NCI-H2107 (cell line): Measurements from ENCODE around the gene ATOSB.
"Not testable (repeated sequence)": the region's sequence is repeated elsewhere in the genome, so short reads cannot be mapped to it uniquely, and the experiment has no call there.

ENCODE experiments used
- DNase-seq: peaks from one replicate; lab custom pipeline; 2025; lab: John Stamatoyannopoulos, UW

The ATOSB gene

GRCh38 chr9:35115680-35116538 is at the start of gene ATOSB:
ATOSB (minus strand) TSS chr9:35115862; CDS start chr9:35108274, 7,588 bp downstream.
- DNase-seq = peak; percentile 57

GRCh38 chr9:35164711-35165110 is 49.0 kb upstream of the ATOSB start:
- no peak for DNase-seq

GRCh38 chr9:35163413-35163812 is 47.8 kb upstream of the ATOSB start:
- DNase-seq = no peak

- DNase-seq = no peak
Observed at GRCh38 chr9:35162605-35163315, 47.1 kb upstream of the ATOSB start.

- peak; percentile 83 for DNase-seq
Observed at GRCh38 chr9:35161713-35162604, 46.3 kb upstream of the ATOSB start, which contains the start of gene UNC13B. UNC13B (plus strand) TSS chr9:35162009; CDS start chr9:35162284, 275 bp downstream.

- no peak for DNase-seq
Observed at GRCh38 chr9:35158501-35159280, 43.0 kb upstream of the ATOSB start.

GRCh38 chr9:35157836-35158235 is 42.2 kb upstream of the ATOSB start:
- DNase-seq = not testable (repeated sequence)

- no peak for DNase-seq
Observed at GRCh38 chr9:35156781-35157180, 41.1 kb upstream of the ATOSB start.

GRCh38 chr9:35152926-35153325 is 37.3 kb upstream of the ATOSB start:
- DNase-seq = no peak

- not testable (repeated sequence) for DNase-seq
Observed at GRCh38 chr9:35147941-35148563, 32.4 kb upstream of the ATOSB start.

- no peak for DNase-seq
Observed at GRCh38 chr9:35142037-35142436, 26.4 kb upstream of the ATOSB start.

- no peak for DNase-seq
Observed at GRCh38 chr9:35140093-35140492, 24.4 kb upstream of the ATOSB start.

- no peak for DNase-seq
Observed at GRCh38 chr9:35136866-35137265, 21.2 kb upstream of the ATOSB start.

- DNase-seq = no peak
Observed at GRCh38 chr9:35135988-35136387, 20.3 kb upstream of the ATOSB start.

GRCh38 chr9:35134920-35135319 is 19.3 kb upstream of the ATOSB start:
- DNase-seq = no peak

- peak; percentile 80 for DNase-seq
Observed at GRCh38 chr9:35116898-35117551, 1.4 kb upstream of the ATOSB start.

- no peak for DNase-seq
Observed at GRCh38 chr9:35116539-35116897, 856 bp upstream of the ATOSB start.

- no peak for DNase-seq
Observed at GRCh38 chr9:35114840-35115628, 628 bp downstream of the ATOSB start.

GRCh38 chr9:35114113-35114839 is 1.4 kb downstream of the ATOSB start:
- DNase-seq = peak; percentile 9
